CD4-positive, alpha-beta T cell treated with Interleukin-6 for 4 hours (primary cell): ENCODE data around the gene CYBA.

Source experiments
- DNase-seq: peaks from one replicate; pipeline ENCODE4 v3.0.0-alpha.2; 2020; ENCODE audit warnings: mixed read lengths

The CYBA gene

GRCh38 chr16:88642881-88643643 lies 7.8 kb downstream of the CYBA start:
- no peak for DNase-seq

DNA sequence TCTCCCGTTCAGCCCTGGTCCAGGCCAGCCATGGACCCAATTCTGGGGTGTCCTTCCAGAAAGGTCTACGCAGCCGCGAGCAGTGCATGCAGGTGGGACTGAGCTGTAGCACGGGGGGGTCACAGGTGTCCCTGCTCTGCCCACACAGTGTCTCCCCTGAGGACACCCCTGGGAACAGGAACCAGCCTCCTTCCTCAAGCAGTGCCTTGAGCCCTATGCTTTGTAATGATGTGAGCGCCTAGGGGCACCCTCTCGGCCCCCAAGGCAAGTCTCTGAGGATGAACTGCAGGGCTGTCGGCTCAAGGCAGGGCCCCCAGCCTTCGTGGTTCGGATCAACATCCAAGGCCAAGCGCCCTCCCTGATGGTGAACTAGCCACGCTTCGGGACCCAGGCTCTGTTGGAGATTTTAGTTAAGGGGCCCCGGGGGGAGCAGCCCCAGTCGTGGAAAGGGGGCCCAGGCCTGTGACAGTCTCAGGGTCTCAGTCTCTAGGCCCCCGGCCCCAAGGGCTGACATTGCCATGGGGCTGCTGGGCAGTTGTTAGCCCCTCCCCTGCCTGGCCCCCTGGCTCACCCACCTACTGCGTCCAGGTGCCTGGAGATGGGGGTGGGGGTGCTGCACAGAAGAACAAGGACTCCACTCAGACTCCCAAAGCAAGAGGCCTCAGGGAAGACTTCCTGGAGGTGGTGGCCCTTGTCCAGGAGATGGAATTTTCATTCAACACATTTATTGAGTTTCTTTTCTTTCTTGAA lies 10.2 kb downstream of the CYBA start:
- no peak for DNase-seq

GRCh38 chr16:88640039-88640495 lies 10.8 kb downstream of the CYBA start:
- no peak for DNase-seq

DNA sequence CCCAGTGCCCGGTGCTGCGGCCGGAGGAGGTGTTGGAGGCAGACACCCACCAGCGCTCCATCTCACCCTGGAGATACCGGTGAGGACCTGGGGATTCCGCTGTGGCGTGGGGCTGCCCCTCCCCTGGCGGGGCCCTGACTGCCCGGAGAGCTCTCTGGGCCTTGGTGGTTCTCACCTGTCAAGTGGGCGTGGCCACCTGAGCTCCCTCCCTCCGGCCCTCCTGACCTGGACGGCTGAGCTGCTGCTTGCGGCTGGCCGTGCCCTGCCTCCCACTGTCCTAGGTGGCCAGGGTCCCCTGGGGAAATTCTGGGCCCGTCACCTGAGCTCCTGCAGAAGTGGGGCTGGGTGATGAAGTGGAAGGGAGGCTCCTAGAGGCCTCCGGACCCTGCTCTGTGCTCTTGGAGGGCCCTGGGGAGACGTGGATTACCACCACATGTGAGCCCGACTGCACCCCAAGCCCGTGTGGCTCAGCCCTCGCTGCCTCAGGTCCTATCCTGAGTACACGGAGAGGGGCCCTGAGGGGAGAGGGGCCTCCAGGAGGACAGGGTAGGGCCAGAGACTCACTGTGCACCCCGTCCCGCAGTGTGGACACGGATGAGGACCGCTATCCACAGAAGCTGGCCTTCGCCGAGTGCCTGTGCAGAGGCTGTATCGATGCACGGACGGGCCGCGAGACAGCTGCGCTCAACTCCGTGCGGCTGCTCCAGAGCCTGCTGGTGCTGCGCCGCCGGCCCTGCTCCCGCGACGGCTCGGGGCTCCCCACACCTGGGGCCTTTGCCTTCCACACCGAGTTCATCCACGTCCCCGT lies 11.4 kb downstream of the CYBA start:
- no peak for DNase-seq

DNA sequence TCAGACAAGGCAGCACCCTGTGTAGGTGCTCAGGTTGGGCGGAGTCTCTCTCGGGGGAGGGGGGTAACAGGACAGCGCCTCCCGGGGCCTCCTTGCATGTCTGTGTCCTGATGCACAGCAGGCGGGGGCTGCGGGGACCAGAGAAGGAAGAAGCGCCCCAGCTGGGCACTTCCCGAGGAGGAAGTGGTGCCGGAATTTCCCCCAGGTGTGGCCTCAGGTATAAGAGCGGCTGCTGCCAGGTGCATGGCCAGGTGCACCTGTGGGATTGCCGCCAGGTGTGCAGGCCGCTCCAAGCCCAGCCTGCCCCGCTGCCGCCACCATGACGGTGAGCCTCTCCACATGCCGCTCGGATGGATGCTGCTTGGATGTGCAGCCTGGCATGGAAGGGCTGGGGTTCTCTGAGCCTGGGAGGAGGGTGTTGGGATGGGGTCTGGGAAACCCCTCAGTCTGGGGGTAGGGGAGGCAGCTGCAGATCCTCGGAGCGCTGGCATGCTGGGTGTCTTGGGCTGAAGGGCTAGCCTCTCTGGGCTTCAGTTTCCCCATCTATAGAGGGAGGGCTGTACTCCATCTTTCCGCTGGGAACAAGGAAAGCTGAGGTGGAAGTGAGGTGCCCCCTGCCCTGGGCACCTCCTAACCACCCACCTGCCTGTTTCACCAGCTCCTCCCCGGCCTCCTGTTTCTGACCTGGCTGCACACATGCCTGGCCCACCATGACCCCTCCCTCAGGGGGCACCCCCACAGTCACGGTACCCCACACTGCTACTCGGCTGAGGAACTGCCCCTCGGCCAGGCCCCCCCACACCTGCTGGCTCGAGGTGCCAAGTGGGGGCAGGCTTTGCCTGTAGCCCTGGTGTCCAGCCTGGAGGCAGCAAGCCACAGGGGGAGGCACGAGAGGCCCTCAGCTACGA lies 12.3 kb downstream of the CYBA start, which contains the start of gene IL17C:
TSS of gene IL17C (plus strand) at position 250 of the 908 bp plus-strand sequence. CDS start at position 320, 70 bp downstream.
- DNase-seq, result peak; percentile 31

GRCh38 chr16:88636488-88637265 lies 14.2 kb downstream of the CYBA start:
- DNase-seq, result no peak

- DNase-seq, result no peak
Measured at GRCh38 chr16:88635671-88636319, 15.1 kb downstream of the CYBA start.

- DNase-seq, result no peak
Measured at GRCh38 chr16:88634994-88635670, 15.7 kb downstream of the CYBA start.

DNA sequence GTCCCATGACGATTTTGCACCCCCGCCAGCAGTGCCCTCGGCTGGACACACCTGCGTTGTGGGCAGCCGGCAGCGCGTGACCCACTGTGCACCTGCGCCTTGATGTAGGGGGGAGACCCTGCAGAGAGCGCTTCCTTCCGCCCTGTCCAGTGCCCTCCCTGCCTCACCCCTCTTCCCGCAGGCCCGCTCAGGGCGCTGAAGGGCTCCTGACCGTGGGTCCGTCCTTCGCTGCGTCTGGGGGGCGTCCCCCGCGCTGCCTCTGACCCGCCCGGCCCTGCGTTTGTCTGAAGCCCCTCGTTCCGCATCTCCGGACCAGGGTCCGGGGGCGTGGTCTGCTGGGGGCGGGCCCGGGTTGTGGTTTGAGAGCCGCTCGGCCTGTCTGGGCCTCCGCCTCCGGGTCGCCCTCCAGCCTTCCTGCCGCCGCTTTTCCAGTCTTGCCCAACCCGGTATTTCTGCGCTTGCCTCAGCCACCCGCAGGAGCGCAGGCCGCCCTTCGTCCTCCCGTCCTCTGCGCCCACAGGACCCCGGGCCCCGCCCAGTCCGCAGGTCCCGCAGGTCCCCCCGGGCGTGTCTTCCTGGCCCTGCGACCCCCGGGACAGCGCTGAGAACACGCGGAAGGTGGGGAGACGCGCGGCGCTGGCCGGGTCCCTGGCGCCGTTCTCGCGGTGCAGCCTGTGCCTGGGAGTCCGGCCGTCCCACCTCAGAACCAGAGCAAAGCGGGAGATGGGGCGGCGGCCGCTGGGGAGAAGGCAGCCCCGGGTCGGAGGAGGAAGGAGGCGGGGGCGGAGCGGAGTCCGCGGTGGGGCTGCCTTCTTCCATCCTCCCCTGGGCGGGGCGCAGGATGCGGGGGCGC lies 16.5 kb downstream of the CYBA start:
- peak; percentile 69 for DNase-seq

- DNase-seq, result peak; percentile 53
Measured at GRCh38 chr16:88633684-88634140, 17.1 kb downstream of the CYBA start.

DNA sequence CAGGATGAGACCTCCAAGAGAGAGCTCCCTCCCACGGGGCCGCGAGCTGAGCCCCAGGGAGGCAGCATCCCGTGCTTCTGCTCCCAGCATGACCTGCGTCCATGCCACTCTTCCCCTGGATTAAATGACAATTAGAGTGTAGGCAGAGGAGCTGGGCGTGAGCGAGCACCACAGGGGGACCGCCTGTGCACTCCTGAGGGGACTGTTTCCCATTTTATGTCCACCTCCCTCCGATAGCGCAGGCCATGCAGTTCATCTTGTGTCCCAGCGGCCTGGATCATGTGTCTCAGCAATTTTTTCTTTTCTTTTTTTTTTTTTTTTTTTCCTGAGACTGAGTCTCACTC lies 18.3 kb downstream of the CYBA start:
- DNase-seq, result no peak

DNA sequence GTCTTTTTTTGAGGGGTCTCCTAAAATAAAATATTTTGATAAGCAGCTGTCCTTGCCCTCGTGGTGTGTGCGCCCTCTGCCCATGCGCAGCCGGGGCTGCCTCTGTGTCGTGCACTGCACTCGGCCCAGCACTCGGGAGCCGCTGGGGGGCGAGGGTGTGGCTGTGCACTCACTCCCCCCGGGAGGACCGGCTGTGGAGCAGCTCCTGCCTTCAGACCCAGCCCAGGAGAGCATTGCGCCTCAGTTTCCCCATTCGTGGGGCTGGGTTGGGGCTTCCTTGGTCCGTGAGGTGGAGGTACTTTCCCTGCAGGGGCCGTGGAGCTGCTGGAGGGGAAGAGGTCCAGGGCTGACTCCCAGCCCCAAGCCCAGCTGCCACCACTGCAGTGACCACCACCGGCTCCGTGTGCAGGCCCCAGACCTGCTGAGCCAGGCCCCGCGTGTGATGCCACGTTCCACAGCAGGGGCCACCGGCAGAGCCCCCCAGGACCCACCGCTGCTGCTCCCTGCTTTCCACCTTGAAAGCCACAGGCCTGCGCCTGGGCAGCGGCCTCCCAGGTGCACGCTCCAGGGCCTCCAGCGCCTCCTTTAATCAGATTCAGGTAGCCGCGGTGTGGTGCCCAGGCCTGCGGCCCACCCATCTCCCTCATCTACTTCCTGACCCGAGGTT lies 18.8 kb downstream of the CYBA start:
- no peak for DNase-seq

DNA sequence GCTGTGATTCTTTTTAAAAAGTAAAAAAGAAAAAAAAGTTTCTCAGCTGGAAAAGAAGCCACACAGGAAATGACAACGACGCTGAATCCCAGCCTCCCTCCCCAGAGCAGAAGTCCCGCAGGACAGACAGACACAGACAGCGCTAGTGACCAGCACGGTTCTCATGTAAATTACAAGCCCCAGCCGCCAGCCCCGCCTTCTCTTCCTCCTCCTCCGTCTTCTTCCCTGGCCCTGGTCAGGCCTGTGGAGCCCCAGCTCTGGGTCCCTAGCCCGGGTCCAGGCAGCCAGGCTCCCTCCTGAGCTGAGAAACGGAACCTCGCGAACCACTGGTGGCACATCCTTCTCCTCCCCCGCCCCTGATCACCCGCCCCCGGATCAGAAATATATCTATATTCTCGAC lies 19.5 kb downstream of the CYBA start:
- no peak for DNase-seq

- DNase-seq, result no peak
Measured at GRCh38 chr16:88630941-88631340, 19.9 kb downstream of the CYBA start.

- no peak for DNase-seq
Measured at GRCh38 chr16:88630433-88630832, 20.4 kb downstream of the CYBA start.

DNA sequence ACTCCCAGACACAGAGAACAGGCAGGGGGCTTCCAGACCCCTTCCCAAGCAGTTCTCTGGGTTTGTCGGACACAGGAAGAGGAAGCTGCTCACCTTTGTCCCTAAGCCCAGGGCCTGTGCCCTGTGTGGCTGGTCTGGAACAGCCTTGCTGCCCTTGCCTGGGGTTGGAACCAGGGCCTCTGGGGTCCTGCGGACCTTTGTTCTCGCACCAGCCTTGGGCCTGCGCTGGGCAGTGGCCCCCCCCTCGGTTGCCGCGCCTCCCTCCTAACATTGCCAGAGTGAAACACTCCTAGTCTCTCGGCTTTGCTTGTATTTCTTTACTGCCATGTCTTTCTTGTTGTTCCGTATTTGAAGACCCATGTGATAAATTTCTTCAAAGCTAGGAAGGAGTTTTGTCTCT lies 21.0 kb downstream of the CYBA start:
- no peak for DNase-seq

DNA sequence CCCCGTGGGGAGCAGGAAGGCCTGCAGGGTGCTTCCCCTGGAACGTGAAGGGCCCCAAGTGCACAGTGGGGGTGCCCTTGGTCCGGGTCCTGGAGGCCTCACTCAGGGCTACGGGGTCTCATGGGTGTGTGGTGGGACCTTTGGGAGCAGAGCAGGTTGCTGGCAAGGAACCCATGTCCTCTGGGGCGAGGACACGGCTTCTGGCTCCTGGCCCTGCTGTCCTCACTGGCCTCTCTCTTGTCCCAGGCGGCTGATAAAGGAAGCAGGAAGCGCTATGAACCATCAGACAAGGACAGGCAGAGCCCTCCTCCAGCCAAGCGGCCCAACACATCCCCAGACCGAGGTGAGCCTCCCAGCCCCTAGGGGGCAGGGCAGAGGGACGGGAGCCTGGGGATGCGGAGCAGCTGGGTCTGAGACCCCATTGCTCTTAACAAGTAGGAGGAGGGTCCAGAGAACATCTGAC lies 22.3 kb downstream of the CYBA start:
- DNase-seq, result peak; percentile 31
